SU-DHL-6 (cell line): Measurements from ENCODE around the gene VSTM2L.

Experiments used
- EZH2phosphoT487 ChIP-seq: fragments of 200-600 bp; sonication (generic), shearing (Covaris generic); conservative IDR thresholded peaks from 2 replicates; pipeline ENCODE4 v1.6.1; 2018; ENCODE audit warnings: mild to moderate bottlenecking, antibody characterized with exemption, low read length, moderate library complexity, mixed read lengths
- TF ChIP-seq, protein P1 (sequence below): fragments of 200-600 bp; sonication (generic); IDR thresholded peaks from one replicate; pipeline ENCODE4 v1.5.1; 2017; ENCODE audit warnings: antibody characterized with exemption, mild to moderate bottlenecking, low read length, moderate library complexity; ENCODE audit not compliant: insufficient read depth, poor library complexity, severe bottlenecking

DNA sequence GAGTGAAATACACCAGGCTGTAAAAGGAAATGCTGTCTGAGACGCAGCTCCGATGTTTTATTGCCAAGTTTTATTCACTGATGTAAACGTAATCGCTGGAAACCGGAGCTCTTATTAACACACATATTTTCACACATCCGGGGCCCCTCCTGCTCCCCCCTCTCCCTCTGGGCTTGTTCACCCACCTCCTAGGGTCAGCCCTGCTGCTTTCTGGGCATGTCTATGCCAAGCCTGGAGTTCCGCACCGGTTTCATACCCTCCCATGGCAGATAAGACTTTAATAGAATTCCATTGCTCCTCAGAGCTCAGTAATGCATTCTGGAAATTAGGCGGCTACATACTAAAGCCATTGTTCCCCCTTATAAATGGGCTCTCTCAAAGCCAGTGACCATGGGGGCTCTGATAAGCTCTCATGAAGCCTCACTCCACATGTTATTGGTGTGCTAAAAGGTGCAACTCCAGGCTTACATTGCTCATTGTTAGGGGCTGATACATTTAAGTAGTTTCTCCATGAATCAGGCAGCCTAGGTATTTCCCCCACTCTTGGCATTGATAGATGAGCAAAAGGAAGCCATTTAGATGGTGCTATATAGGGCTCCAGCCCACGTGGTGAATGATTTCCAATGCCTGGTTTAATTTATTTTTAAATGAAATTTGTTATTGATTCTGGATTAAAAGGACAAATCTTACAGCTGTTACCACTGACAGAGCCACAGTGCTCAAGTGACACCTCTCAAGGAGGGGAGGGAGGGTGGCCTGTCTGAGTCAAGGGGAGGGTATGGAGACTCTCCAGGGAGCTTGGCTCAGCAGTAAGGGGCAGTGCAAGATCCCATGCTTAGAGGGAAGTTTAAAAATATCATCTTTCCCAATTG is 4.5 kb upstream of the VSTM2L start:
- TF ChIP-seq, protein P1, sequence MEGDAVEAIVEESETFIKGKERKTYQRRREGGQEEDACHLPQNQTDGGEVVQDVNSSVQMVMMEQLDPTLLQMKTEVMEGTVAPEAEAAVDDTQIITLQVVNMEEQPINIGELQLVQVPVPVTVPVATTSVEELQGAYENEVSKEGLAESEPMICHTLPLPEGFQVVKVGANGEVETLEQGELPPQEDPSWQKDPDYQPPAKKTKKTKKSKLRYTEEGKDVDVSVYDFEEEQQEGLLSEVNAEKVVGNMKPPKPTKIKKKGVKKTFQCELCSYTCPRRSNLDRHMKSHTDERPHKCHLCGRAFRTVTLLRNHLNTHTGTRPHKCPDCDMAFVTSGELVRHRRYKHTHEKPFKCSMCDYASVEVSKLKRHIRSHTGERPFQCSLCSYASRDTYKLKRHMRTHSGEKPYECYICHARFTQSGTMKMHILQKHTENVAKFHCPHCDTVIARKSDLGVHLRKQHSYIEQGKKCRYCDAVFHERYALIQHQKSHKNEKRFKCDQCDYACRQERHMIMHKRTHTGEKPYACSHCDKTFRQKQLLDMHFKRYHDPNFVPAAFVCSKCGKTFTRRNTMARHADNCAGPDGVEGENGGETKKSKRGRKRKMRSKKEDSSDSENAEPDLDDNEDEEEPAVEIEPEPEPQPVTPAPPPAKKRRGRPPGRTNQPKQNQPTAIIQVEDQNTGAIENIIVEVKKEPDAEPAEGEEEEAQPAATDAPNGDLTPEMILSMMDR = no peak
- TF ChIP-seq EZH2phosphoT487 = no peak
